ENCODE measurements around the gene NCAPG2.
"Not testable (repeated sequence)": the region's sequence is repeated elsewhere in the genome, so short reads cannot be mapped to it uniquely, and the experiment has no call there.

NCAPG2 gene

DNA sequence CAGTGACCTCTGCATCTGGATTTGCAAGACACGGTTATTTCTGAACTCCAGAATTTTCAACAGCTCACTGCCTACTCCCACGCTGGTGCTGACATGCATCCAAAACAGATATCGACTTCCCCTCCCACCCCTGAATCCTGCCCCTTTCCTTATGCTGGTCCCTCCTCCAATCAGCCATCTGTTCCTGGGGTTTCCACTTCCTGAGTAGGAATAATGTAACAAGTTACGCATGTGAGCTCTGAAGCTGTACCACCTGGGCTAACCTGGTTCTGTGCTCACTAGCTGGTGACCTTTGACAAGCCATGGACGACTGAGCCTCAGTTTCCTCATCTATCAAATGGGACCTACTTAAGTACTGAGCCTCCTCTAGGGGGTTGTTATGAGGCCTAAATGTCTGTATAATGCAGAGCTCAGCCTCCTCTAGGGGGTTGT, 1.7 kb upstream of the NCAPG2 start:
- no peak for DNase-seq

DNA sequence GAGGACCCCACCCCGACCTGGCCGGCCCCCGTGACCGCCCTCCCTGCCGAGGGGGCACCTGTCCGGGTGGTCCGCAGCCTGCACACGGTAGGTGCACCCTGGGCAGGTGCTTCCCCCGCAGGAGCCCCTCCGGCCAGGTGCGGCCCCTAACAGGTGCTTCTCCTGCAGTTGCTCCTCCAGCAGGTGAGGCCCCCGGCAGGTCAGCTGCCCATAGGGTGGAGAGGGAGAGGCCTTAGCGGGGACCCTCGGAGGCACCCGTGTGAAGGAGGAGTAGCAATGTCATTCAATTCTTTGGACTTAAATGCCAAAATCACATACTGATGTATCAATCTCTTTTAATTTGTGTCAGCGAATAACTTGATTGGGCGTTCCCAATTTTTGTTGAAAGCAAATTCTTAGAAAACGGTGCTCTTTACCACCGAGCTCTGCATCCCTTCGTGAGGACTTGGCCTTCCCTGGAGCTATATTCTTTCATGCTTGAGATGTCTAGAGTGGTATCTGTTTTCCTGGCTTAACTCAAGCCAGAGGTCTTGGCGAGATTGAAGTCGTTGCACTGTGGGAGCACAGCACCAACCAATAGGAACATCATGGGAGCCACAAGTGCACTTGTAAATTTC, 738 bp upstream of the NCAPG2 start:
- DNase-seq, result no peak

DNA sequence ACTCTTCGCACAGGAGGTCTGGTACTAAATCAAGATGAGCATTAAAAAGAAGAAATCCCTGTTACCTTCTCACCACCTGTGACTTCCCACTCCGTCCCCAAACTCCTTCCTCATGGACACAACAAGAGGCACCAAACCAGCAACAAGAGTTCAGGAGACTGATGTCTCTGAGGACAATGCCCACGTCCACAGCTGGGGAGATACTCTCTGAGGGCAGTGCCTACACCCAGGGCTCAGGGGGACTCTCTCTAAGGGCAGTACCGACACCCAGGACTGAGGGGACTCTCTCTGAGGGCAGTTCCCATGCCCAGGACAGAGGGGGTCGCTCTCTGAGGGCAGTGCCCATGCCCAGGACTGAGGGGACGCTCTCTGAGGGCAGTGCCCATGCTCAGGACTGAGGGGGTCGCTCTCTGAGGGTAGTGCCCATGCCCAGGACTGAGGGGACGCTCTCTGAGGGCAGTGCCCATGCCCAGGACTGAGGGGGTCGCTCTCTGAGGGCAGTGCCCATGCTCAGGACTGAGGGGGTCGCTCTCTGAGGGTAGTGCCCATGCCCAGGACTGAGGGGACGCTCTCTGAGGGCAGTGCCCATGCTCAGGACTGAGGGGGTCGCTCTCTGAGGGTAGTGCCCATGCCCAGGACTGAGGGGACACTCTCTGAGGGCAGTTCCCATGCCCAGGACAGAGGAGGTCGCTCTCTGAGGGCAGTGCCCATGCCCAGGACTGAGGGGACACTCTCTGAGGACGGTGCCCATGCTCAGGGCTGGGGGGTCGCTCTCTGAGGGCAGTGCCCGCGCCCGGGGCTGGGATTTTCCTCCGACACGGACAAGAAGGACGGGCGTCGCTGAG, 703 bp downstream of the NCAPG2 start:
- not testable (repeated sequence) for DNase-seq

DNA sequence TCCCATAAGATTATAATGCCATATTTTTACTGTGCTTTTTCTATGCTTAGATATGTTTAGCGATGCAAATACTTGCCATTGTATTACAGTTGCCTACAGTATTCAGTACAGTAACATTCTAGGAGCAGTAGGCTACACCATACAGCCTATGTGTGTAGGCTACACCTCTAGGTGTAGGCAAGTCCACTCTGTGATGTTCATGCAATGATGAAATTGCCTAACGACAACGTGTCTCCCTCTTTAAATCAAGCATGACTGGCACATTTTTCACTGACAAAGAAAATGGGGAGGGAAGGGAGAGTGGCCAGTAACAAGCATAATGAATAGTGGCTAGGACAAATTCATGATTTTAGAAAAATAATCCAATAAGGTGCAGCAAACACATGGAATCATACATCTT, 1.7 kb downstream of the NCAPG2 start:
- DNase-seq, result no peak

DNA sequence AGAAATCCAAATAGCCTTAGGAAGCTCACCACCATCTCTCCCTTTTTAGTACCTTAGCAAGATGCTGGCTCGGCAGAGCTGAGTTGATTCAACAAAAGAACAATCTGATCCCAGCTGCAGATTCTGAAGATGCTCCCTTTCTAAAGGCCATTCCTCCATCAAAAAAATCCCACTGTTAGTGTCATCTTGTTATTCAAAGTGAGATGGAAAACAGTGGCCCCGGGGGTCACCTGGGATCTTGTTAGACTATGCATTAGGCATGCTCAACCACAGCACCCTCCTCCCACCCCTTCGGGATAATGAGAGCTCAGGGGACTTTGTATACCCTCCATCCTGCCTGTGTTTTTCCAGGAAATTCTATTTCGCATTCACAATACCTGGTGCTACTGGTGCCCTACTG, 2.4 kb downstream of the NCAPG2 start:
- DNase-seq, result no peak

DNA sequence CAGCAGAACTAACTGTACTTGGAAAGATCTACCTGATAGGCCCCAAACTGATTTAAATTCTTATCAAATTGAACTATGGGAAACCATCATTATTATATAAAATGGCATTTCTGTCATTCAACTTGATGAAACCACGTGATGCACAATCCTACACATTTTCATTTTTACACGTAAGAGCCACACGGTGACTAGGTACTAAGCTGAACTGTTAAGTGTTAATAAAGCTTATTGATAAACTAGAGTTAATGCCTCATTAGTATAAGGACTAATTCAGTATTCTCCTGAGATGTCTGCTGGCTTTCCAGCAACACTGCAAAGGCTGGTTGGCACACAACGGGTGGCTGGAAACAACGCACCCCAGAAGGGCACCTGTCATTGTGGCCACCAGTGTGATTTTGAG, 4.6 kb downstream of the NCAPG2 start:
- no peak for DNase-seq

DNA sequence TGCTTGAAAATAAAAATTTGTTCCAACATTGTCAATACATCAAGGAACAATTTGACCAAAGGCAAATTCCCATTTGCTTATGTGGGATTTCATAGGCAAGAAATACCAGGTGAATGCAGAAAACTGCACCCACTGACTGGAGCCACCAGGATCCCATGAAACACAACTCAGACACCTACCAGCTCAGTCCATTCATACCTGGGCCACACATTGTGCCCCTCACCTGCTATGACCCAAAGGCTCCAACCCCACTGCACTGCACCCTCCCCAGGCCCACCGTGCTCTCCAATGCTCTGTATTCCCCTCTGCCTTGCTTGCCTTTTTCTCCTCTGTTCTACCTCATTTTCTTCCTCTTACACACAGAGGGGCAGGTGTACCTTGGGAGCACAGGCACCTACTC, 5.3 kb downstream of the NCAPG2 start:
- DNase-seq, result no peak

DNA sequence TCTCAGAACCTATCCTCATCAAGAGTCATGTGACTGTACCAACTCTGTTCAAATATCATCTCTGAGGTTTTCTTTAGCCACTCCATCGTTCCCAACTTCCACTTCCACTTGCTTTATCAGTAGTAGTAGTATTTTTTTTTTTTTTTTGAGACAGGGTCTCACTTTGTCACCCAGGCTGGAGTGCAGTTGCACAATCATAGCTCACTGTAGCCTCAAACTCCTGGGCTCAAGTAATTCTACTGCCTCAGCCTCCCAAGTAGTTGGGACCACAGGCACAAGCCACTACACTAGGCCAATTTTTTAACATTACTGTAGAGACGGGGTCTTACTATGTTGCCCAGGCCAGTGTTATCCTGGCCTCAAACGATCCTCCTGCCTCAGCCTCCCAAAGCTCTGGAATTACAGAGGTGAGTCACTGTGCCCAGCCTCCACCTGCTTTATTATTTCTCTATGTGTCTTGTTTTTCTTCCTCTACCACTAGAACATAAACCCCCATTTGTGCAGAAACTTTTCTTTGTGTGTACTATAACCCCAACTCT, 5.9 kb downstream of the NCAPG2 start:
- DNase-seq, result no peak

DNA sequence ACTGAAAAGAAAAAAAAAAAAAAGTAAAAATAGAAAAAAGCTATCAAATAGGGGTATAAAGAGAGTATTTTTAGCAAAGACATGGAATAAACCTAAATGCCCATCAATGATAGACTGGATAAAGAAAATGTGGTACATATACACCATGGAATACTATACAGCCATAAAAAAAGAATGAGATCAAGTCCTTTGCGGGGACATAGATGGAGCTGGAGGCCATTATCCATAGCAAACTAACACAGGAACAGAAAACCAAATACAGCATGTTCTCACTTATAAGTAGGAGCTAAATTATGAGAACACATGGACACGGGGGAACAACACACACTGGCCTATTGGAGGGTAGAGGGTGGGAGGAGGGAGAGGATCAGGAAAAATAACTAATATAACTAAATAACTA, 7.0 kb downstream of the NCAPG2 start:
- not testable (repeated sequence) for DNase-seq

DNA sequence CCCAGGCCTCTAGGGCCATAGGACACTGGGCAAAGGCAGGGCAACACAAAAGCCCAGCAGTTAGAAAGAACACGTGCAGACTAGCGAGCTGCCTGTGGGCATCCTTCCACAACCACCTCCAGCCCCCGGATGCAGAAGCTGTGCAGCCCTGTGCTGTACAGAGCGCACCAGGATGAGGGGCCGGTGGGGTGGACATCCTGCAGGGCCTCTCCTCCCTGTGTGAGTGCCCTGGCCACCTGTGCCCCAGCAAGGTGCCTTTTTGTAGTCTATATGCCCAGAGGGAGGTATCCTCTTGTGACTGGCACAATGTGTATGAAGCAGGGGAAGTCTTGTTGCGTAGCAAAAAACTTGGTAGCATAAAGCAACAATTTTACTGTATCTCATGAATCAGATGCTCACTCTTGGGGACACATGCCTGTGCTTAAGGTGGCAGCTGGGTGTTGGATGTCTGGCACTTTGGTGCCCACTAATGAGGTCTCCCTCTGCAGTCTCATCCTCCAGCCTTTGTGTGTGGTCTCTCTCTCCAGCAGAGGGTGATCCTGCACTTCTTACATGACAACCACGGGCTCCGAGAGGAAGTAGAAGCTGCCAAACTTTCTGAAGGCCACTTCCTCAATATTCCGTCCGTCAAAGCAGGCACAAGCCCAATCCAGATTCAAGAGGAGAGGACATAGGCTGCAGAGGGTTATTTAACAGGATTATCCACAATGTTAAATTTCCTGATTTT, 8.7 kb downstream of the NCAPG2 start:
- peak; percentile 70 to 74 for DNase-seq

DNA sequence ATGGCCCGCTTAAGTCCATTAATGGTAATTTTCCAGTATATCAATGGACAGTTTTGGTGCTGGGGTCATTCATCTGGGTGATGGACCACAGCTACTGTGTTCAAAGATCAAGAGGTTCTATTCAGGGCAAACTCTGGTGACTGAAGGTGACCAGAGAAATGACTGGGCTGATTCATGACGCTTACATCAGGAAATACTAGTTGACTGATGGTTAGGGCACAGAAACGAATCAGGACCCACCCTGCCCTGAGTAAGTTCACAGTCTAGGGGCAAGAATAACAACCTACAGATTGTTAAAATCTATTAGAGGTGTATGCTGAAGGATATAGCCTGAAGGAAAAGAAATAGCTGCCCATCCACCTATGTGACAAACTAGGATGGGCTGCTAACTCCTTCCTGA, 9.5 kb downstream of the NCAPG2 start:
- no peak for DNase-seq

DNA sequence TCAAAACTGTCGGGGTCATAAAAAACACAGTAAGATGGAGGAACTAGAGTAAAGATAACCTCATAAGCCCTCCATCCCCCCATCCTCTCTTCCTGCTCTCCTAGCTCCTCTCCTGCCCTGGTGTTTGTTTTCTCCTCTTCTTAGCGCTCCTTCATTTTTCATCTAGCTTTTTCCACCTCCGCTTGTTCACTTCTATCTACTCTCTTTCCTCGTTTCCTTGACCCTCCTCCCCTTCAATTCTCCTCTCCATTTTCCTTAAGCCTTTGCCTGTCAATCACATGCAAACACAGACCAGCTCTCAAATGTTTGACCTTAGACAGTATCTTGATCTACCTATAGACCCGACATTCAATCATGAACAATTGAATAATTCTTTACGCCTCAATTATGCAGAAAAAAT, 10.0 kb downstream of the NCAPG2 start:
- no peak for DNase-seq

DNA sequence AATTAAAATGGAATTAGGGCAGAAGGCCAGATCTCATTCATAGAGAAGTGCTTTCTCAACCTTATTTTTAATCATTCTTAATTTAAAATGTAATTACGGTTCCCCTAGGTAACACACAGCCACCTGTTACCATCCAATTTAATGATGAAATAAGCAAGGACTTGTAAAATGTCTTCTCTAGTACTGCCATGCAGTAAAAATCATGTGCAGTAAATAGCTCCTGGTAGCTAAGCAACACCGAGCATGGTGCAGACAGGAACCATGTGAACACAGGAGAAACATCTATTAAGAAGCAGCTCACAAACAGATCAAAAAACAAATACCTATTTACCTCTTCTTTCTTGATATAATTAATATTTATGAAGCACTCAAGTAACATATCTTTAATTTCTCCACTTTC, 15.1 kb downstream of the NCAPG2 start:
- DNase-seq, result no peak

DNA sequence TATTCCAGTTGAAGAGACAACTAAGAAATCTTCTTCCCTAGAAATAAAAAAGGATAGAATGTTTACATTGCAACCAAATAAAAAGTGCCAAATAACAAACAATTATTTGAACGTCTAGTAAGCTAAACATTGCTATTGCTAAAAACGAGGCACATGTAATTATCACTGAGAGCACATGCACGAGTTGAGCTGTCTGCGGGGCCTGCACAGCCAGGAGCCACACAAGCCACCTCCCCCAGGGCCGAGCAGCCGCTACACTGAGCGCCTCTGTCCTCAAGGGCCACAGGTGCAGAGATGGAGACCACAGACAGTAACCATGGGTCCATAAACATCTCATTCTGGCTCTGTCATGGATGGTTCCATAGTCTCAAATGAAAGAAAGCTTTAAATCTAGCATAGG, 17.2 kb downstream of the NCAPG2 start:
- DNase-seq, result no peak

DNA sequence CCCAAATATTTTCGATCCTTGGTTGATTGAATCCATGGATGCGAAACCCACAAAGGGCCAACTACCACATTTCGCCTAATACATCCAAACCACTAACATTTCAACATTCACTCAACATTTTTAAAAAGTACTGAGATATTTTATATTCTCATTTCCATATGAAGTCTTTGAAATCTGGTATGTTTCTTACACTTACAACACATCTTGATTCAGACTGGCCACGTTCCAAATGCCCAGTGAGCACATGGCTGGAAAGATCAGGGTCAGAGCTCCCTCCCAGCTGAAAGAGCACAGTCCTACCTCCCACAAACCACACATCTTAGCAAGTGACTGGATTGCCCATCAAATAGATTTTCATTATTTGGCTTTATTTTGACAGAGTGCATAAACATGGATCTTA, 18.9 kb downstream of the NCAPG2 start:
- no peak for DNase-seq

DNA sequence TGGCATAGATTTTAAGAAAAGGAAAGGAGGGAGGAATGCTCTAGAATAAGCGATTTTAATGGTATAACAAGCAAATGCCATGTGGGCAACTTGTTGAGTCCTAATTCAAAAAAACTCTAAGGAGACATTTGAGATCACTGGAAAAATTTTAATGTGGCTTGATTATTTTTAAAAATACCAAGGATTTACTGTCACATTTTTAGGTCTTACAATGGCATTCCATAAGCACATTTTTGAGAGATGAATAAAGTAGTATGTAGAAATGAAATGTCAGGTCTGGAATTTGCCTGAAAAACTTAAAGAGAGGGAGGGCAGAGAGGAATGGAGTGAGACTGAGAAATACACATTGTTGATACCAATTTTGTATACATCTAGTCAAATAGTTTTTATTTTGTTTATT, 20.3 kb downstream of the NCAPG2 start:
- DNase-seq, result no peak

DNA sequence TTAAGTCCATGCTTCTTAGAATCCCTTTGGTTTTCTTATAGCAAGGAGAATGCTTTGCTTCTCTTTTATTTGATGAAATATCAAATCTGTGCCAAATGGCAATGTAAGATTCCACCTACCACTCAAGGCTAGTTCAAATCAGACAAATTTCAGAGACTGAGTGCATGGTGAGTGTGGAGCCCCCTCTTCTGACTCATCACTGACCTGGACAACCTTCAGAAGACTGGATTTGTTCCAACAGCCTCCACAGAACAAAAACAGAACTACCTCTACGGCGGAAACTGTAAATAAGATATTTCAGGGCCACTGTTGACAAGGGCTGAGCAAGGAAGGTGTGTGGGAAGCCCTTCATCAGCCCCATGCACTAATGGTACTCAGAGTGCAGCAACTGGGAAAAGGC, 21.1 kb downstream of the NCAPG2 start:
- no peak for DNase-seq

DNA sequence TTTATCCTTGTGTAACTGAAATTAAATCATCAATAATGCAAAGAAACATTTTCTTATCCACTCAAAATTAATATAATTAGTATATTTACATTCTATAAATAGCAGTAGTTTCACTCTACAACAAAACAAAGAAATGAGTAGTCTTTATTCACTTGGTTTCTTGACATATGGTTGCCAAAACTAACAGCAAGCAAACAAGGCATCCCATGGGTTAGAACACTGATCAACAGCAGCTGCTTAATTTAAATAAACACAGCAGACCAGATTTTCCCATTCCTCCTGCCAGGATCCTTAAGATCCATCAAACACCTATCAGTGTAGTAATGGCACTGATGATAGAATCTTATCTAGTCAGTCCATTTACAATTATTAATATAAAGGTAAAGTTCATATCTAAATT, 22.1 kb downstream of the NCAPG2 start:
- DNase-seq, result no peak

DNA sequence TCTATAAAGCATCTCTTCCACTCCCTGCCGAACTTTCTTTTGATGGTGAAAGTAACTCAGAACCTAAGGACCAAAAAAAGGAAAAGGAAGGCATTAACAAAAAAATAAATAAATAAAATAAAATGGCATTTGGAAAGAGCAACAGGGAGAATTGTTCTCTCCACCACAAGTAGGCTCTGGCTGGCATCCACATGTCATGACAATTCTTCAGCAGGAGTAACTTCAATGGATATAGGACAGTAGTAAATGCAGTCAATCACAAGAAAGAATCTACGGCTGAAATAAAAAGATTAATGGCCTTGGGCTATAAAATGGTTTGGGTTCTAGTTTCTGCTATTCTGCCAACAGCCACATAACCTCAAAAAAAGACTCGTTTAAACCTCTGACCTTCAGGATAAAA, 23.9 kb downstream of the NCAPG2 start:
- DNase-seq, result no peak

DNA sequence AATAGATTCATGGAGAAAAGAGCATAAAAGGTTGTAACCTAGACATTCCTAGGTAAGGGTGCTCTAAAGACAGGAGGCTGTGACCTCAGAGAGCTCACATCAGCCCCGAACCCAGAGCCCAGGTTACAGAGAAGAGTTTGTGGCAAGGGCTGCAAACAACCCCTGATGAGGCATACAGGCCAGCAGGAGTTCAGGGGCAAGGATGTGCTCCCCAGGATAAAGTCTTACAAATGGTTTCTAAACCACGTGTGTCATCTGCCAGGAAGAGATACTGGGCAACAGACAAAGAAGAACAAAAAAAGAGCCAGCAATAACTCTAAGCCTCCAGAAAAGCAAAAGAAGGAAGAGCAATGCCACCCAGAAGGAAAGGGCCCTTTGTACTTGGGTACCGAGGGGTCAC, 27.7 kb downstream of the NCAPG2 start:
- DNase-seq, result no peak

DNA sequence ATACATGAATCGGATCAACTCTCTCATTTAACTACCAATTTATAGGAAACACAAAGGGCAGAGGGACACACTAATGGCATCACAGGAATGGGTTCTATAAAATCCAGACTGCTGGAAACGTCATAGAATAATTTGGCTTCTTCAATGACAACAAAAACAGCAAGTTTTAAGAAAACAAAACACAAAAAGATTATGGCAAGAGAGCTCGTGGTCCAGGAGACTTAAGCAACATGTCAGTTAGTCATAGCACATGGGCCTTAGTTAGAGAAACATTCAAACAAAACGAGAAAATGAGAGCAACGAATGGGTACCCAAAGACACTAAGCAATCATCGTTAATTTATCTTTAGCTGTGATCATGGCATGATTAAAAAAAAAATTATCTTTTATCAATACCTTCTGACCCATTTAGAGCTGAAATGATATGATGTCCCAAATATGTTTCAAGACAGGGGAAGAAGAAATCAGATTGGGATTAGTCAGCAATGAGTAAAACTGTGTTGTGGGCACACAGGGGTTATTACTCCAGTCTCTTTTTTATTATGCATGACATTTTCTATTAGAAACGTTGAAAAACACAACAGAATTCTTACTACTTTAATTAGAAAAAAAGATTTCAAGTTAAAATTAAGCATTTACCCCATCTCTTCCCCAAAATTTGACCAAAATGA, 28.3 kb downstream of the NCAPG2 start:
- DNase-seq, result no peak

DNA sequence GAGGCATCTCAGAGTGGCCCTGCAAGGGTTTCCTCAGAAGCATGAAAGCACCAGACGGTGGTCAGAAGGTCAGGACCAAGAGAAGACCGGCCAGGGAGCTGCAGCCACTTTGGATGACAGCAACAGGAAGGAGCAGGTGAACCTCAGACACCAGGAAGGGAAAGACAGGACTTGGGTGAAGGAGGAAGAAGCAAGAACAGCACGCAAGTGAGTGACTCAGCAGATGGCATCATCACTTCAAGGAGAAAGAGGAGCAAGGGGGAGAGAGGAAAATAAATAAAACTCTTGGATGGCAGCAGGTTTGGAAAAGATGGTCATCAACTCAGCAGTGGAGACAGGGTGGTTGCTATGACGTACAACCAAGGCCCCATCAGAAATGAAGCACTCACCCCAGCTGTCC, 31.6 kb downstream of the NCAPG2 start:
- DNase-seq, result no peak

DNA sequence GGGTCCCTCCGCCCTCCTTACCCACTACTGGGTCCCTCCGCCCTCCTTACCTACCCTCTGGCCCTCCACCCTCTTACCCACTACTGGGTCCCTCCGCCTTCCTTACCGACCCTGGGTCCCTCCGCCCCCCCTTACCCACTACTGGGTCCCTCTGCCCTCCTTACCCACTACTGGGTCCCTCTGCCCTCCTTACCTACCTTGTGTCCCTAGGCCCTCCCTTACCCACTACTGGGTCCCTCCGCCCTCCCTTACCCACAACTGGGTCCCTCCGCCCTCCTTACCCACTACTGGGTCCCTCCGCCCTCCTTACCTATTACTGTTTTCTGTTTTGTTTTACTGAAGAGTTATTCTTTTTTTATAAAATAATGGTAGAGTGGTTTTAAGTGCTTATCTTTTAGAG, 36.5 kb downstream of the NCAPG2 start:
- not testable (repeated sequence) for DNase-seq
